WTC11 (cell line): ENCODE data around the gene GDF7.

ENCODE experiments used
- ATF3 ChIP-seq: sonication (generic); formaldehyde crosslinking; conservative IDR thresholded peaks from 2 replicates; pipeline ENCODE4 v1.8.1; 2022; ENCODE audit warnings: mild to moderate bottlenecking, missing genetic modification reagents
- FOXJ3 ChIP-seq: sonication (generic); formaldehyde crosslinking; IDR thresholded peaks from 2 replicates; pipeline ENCODE4 v1.9.0; 2021; ENCODE audit warnings: missing genetic modification reagents, mild to moderate bottlenecking, borderline replicate concordance
- HMGA2 ChIP-seq: fragments of 250-450 bp; sonication (Bioruptor Pico); IDR thresholded peaks from 2 replicates; pipeline ENCODE4 v1.4.0; 2021; ENCODE audit warnings: mild to moderate bottlenecking, moderate library complexity
- KAT7 ChIP-seq: sonication (generic); formaldehyde crosslinking; IDR thresholded peaks from 2 replicates; pipeline ENCODE4 v1.8.1; 2023; ENCODE audit warnings: missing genetic modification reagents, mild to moderate bottlenecking, borderline replicate concordance
- NR3C1 ChIP-seq: sonication (generic); formaldehyde crosslinking; conservative IDR thresholded peaks from 2 replicates; pipeline ENCODE4 v1.8.1; 2023; ENCODE audit warnings: low read depth, mild to moderate bottlenecking, missing genetic modification reagents
- RORB ChIP-seq: fragments of 250-450 bp; sonication (Bioruptor Pico); IDR thresholded peaks from 2 replicates; pipeline ENCODE4 v1.9.0; 2021; ENCODE audit warnings: mild to moderate bottlenecking
- USF1 ChIP-seq: sonication (generic); formaldehyde crosslinking; IDR thresholded peaks from 2 replicates; pipeline ENCODE4 v1.8.0; 2022; ENCODE audit warnings: mild to moderate bottlenecking, missing genetic modification reagents
- ZNF671 ChIP-seq: fragments of 250-450 bp; sonication (Bioruptor Pico); IDR thresholded peaks from 2 replicates; pipeline ENCODE4 v1.8.0; 2021; ENCODE audit warnings: mild to moderate bottlenecking
- TF ChIP-seq, protein P1 (sequence below): fragments of 200-600 bp; IDR thresholded peaks from 2 replicates; pipeline ENCODE4 v1.8.0; 2022; ENCODE audit warnings: antibody characterized with exemption
- TF ChIP-seq, protein P2 (sequence below): sonication (generic); formaldehyde crosslinking; IDR thresholded peaks from 2 replicates; pipeline ENCODE4 v1.8.0; 2022; ENCODE audit warnings: mild to moderate bottlenecking, missing genetic modification reagents
- TF ChIP-seq, protein P3 (sequence below): sonication (generic); formaldehyde crosslinking; IDR thresholded peaks from 2 replicates; pipeline ENCODE4 v1.8.1; 2023; ENCODE audit warnings: mild to moderate bottlenecking, missing genetic modification reagents, moderate library complexity
- TF ChIP-seq, protein P4 (sequence below): sonication (generic); formaldehyde crosslinking; IDR thresholded peaks from 2 replicates; pipeline ENCODE4 v1.8.1; 2023; ENCODE audit warnings: mild to moderate bottlenecking, missing genetic modification reagents, borderline replicate concordance

DNA sequence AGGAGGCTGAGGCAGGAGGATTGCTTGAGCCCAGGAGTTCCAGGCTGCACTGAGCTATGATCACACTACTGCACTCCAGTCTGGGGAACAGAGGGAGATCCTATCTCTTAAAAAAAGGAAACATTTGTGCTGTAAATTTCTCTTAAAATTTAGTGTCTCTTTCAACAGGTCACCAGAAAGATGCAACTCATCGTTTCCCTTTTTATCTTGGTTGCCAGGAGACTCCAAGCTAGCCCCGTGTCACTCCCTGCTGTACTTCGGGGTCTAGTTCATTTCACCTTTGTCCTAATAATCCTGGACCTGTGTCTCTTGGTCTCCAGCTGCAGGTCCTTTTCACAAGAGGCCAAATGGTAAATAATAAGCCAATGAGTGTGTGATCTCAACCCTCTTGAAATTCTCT, 23.1 kb upstream of the GDF7 start:
- TF ChIP-seq HMGA2 (CRISPR knock-in tag) (no peak), USF1 (no peak), ATF3 (CRISPR knock-in tag) (no peak), KAT7 (CRISPR knock-in tag) (no peak), ZNF671 (CRISPR knock-in tag) (no peak), RORB (CRISPR knock-in tag) (no peak), NR3C1 (CRISPR knock-in tag) (no peak), FOXJ3 (CRISPR knock-in tag) (no peak)
- TF ChIP-seq, protein P1, sequence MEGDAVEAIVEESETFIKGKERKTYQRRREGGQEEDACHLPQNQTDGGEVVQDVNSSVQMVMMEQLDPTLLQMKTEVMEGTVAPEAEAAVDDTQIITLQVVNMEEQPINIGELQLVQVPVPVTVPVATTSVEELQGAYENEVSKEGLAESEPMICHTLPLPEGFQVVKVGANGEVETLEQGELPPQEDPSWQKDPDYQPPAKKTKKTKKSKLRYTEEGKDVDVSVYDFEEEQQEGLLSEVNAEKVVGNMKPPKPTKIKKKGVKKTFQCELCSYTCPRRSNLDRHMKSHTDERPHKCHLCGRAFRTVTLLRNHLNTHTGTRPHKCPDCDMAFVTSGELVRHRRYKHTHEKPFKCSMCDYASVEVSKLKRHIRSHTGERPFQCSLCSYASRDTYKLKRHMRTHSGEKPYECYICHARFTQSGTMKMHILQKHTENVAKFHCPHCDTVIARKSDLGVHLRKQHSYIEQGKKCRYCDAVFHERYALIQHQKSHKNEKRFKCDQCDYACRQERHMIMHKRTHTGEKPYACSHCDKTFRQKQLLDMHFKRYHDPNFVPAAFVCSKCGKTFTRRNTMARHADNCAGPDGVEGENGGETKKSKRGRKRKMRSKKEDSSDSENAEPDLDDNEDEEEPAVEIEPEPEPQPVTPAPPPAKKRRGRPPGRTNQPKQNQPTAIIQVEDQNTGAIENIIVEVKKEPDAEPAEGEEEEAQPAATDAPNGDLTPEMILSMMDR = no peak
- TF ChIP-seq, protein P2, sequence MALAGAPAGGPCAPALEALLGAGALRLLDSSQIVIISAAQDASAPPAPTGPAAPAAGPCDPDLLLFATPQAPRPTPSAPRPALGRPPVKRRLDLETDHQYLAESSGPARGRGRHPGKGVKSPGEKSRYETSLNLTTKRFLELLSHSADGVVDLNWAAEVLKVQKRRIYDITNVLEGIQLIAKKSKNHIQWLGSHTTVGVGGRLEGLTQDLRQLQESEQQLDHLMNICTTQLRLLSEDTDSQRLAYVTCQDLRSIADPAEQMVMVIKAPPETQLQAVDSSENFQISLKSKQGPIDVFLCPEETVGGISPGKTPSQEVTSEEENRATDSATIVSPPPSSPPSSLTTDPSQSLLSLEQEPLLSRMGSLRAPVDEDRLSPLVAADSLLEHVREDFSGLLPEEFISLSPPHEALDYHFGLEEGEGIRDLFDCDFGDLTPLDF (CRISPR knock-in tag) = no peak
- TF ChIP-seq, protein P3, sequence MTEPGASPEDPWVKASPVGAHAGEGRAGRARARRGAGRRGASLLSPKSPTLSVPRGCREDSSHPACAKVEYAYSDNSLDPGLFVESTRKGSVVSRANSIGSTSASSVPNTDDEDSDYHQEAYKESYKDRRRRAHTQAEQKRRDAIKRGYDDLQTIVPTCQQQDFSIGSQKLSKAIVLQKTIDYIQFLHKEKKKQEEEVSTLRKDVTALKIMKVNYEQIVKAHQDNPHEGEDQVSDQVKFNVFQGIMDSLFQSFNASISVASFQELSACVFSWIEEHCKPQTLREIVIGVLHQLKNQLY (CRISPR knock-in tag) = no peak
- TF ChIP-seq, protein P4, sequence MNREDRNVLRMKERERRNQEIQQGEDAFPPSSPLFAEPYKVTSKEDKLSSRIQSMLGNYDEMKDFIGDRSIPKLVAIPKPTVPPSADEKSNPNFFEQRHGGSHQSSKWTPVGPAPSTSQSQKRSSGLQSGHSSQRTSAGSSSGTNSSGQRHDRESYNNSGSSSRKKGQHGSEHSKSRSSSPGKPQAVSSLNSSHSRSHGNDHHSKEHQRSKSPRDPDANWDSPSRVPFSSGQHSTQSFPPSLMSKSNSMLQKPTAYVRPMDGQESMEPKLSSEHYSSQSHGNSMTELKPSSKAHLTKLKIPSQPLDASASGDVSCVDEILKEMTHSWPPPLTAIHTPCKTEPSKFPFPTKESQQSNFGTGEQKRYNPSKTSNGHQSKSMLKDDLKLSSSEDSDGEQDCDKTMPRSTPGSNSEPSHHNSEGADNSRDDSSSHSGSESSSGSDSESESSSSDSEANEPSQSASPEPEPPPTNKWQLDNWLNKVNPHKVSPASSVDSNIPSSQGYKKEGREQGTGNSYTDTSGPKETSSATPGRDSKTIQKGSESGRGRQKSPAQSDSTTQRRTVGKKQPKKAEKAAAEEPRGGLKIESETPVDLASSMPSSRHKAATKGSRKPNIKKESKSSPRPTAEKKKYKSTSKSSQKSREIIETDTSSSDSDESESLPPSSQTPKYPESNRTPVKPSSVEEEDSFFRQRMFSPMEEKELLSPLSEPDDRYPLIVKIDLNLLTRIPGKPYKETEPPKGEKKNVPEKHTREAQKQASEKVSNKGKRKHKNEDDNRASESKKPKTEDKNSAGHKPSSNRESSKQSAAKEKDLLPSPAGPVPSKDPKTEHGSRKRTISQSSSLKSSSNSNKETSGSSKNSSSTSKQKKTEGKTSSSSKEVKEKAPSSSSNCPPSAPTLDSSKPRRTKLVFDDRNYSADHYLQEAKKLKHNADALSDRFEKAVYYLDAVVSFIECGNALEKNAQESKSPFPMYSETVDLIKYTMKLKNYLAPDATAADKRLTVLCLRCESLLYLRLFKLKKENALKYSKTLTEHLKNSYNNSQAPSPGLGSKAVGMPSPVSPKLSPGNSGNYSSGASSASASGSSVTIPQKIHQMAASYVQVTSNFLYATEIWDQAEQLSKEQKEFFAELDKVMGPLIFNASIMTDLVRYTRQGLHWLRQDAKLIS (CRISPR knock-in tag) = no peak
